Measurements from ENCODE around the gene SASH3.

DNA sequence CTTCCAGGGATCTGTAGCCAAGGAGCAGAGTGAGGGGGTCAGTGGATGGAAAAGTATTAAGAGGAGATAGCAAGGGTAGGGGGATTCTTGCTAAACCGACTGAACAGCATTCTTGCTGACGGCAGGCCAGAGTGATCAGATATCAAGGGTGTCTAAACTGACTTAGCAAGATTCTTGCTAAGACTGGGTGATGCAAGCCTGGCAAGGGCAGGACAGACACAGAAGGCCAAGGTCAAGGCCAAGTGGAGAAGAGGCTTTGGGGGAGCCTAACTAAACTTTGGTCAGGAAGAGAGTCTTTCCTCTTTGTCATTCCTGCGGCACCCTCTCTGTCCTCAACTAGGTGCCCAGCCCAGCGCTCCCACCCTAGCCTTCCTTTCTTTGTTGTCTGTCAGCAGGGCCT lies 40.2 kb upstream of the SASH3 start:
- TF ChIP-seq, protein P1, sequence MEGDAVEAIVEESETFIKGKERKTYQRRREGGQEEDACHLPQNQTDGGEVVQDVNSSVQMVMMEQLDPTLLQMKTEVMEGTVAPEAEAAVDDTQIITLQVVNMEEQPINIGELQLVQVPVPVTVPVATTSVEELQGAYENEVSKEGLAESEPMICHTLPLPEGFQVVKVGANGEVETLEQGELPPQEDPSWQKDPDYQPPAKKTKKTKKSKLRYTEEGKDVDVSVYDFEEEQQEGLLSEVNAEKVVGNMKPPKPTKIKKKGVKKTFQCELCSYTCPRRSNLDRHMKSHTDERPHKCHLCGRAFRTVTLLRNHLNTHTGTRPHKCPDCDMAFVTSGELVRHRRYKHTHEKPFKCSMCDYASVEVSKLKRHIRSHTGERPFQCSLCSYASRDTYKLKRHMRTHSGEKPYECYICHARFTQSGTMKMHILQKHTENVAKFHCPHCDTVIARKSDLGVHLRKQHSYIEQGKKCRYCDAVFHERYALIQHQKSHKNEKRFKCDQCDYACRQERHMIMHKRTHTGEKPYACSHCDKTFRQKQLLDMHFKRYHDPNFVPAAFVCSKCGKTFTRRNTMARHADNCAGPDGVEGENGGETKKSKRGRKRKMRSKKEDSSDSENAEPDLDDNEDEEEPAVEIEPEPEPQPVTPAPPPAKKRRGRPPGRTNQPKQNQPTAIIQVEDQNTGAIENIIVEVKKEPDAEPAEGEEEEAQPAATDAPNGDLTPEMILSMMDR (conservative IDR thresholded peaks at IDR 0.05): no peak
- no peak for TF ChIP-seq ZFX (IDR thresholded peaks at IDR 0.05)

All from C4-2B (cell line).